ENCODE results near the gene KRT72.

Gene KRT72

DNA sequence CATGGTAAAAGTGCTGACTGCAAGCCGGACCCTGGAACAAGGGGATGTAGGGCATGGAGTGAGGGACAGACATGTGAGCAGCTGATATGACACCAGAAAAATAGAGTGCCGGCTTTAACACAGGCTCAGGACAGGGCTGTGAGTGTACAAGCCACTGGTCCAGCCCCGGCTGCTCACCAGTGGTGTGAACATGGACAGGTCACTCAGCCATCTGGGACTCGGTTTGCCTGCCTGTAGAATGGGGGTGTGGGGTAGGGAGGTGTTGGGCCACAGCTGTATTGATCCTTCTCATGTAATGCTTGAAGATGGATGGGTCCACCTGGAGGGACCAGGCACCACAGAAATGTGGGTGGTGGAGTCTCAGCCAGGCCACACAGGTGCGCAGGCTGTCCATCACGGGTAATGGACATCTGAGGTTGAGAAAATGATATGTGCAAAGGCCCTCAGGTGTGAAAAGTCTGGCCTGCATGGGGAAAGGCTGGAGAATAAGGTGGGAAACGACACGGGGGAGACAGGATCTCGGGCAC lies 17.0 kb downstream of the KRT72 start:
- TF ChIP-seq, protein P1, sequence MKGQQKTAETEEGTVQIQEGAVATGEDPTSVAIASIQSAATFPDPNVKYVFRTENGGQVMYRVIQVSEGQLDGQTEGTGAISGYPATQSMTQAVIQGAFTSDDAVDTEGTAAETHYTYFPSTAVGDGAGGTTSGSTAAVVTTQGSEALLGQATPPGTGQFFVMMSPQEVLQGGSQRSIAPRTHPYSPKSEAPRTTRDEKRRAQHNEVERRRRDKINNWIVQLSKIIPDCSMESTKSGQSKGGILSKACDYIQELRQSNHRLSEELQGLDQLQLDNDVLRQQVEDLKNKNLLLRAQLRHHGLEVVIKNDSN (IDR thresholded peaks at IDR 0.05), result no peak
- TF ChIP-seq, protein P2, sequence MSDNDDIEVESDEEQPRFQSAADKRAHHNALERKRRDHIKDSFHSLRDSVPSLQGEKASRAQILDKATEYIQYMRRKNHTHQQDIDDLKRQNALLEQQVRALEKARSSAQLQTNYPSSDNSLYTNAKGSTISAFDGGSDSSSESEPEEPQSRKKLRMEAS (IDR thresholded peaks at IDR 0.05), result no peak
- TF ChIP-seq EP300 (IDR thresholded peaks at IDR 0.05; ENCODE audit: borderline replicate concordance) (no peak), TCF12 (IDR thresholded peaks at IDR 0.05; ENCODE audit: low read depth) (no peak), TEAD4 (IDR thresholded peaks at IDR 0.05) (no peak), TAF1 (IDR thresholded peaks at IDR 0.05; ENCODE audit: low read depth) (no peak), FOXM1 (IDR thresholded peaks at IDR 0.05; ENCODE audit: borderline replicate concordance, low read depth) (no peak), NFIC (IDR thresholded peaks at IDR 0.05) (no peak), CREB1 (IDR thresholded peaks at IDR 0.05; ENCODE audit: low read depth) (no peak), CEBPB (IDR thresholded peaks at IDR 0.05) (no peak)
- TF ChIP-seq, protein P3, sequence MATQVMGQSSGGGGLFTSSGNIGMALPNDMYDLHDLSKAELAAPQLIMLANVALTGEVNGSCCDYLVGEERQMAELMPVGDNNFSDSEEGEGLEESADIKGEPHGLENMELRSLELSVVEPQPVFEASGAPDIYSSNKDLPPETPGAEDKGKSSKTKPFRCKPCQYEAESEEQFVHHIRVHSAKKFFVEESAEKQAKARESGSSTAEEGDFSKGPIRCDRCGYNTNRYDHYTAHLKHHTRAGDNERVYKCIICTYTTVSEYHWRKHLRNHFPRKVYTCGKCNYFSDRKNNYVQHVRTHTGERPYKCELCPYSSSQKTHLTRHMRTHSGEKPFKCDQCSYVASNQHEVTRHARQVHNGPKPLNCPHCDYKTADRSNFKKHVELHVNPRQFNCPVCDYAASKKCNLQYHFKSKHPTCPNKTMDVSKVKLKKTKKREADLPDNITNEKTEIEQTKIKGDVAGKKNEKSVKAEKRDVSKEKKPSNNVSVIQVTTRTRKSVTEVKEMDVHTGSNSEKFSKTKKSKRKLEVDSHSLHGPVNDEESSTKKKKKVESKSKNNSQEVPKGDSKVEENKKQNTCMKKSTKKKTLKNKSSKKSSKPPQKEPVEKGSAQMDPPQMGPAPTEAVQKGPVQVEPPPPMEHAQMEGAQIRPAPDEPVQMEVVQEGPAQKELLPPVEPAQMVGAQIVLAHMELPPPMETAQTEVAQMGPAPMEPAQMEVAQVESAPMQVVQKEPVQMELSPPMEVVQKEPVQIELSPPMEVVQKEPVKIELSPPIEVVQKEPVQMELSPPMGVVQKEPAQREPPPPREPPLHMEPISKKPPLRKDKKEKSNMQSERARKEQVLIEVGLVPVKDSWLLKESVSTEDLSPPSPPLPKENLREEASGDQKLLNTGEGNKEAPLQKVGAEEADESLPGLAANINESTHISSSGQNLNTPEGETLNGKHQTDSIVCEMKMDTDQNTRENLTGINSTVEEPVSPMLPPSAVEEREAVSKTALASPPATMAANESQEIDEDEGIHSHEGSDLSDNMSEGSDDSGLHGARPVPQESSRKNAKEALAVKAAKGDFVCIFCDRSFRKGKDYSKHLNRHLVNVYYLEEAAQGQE (IDR thresholded peaks at IDR 0.05; ENCODE audit: low read depth), result no peak

DNA sequence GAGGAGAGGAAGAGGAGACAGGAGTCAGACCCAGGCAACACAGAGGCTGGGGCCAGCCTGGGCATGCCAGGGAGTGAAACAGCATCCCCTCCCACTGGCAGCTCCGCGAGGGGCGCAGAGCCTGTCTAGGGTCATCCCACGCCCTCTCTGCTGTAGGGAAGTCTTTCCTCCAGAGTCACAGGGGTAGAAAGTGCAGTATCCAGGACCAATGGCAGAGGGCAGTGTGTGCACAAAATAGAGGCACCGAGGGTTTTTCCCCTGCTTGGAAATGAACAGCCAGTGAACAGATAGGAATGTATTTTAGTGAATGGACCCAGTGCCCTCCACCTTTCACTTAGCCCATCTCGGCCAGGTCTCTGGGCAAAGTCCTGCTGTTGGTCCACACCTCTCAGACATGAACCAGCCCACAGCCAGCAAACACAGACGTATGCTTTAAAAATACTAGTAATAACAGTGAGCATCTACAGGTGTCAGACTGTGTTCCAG lies 18.2 kb downstream of the KRT72 start:
- TF ChIP-seq RAD21 (IDR thresholded peaks at IDR 0.05; ENCODE audit: low read depth) (peak; percentile 98), ZBTB7A (IDR thresholded peaks at IDR 0.05; ENCODE audit: low read depth) (no peak; the same call in 1 of the 2 replicates)

DNA sequence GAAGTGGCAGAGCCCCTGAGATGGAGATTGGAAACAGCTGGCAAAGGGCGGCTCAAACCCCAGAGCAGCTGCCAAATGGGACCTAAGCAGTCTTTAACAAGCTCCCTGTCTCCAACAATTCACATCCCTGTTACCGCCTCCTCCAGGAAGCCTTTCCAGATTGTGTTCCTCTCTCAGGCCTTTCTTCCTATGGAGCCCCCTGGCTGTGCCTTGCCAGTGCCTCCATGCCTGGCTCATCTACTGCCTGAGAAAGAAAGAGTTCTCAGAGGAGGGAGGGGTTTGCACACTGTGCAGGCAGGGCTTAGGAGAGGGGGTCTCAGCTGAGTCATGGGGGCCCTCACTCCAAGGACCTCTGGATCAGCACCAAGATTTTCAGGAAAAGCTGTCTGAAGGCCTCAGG lies 18.8 kb downstream of the KRT72 start:
- TF ChIP-seq EGR1 (IDR thresholded peaks at IDR 0.05), result no peak
- no peak for TF ChIP-seq RAD21 (IDR thresholded peaks at IDR 0.05; ENCODE audit: low read depth)
- TF ChIP-seq ZBTB7A (IDR thresholded peaks at IDR 0.05; ENCODE audit: low read depth), result no peak
- no peak for TF ChIP-seq CEBPB (IDR thresholded peaks at IDR 0.05)
- no peak for TF ChIP-seq FOXM1 (IDR thresholded peaks at IDR 0.05; ENCODE audit: borderline replicate concordance, low read depth)
- no peak for TF ChIP-seq NFIC (IDR thresholded peaks at IDR 0.05)
- no peak for TF ChIP-seq EP300 (IDR thresholded peaks at IDR 0.05; ENCODE audit: borderline replicate concordance)
- no peak for TF ChIP-seq TEAD4 (IDR thresholded peaks at IDR 0.05)
- TF ChIP-seq CREB1 (IDR thresholded peaks at IDR 0.05; ENCODE audit: low read depth), result no peak
- no peak for TF ChIP-seq YY1 (IDR thresholded peaks at IDR 0.05; ENCODE audit: low read depth)
- no peak for TF ChIP-seq TAF1 (IDR thresholded peaks at IDR 0.05; ENCODE audit: low read depth)
- TF ChIP-seq, protein P1 (IDR thresholded peaks at IDR 0.05), result no peak
- no peak for TF ChIP-seq TCF12 (IDR thresholded peaks at IDR 0.05; ENCODE audit: low read depth)
- TF ChIP-seq, protein P2 (IDR thresholded peaks at IDR 0.05), result no peak
- TF ChIP-seq, protein P3 (IDR thresholded peaks at IDR 0.05; ENCODE audit: low read depth), result no peak

DNA sequence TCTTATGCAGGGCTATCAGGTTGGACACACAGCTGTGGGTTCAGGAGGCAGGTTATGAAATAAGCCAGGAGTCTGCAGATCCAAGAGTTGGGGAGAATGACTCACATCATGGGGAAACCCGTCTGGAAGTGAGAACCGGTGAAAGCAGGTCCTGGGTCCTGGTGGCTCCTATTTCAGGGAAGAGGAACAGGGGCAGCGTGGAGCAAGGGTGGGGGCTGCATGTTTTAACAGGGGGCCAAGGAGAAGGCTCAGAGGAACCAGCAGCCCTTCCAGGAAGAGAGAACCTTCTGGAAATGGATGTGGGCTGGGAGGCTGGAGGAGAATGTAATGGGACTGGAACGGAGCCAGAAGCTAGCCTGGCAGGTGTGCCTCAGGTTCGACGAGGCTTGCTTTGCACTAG lies 19.8 kb downstream of the KRT72 start:
- TF ChIP-seq EGR1 (IDR thresholded peaks at IDR 0.05) (no peak), NFIC (IDR thresholded peaks at IDR 0.05) (peak; percentile 84), TEAD4 (IDR thresholded peaks at IDR 0.05) (0 out of 2 replicates have a peak, but pooled peaks have one; percentile 24), RAD21 (IDR thresholded peaks at IDR 0.05; ENCODE audit: low read depth) (no peak), CEBPB (IDR thresholded peaks at IDR 0.05) (peak; percentile 19; the same call in 1 of the 2 replicates)
- TF ChIP-seq, protein P2 (IDR thresholded peaks at IDR 0.05), result peak; percentile 85

DNA sequence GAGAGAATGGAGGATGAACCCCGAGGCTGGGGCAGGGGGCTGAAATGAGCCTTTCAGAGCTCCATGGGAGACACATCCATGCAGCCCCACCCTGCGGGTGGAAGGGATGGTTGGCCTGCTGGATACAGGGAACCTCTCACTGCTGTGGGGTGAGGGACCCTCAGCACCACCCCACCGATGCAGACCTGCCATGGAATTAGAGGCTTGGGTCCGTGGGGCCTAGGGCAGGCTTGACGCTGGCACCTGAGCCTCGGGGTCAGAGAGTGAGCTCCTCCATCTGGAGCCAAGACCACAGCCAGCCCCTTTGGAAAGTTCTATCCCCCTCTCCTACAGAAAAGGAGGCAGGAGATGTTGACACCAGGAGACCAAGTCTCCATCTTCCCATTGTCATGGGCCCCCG lies 20.2 kb downstream of the KRT72 start:
- TF ChIP-seq NFIC (IDR thresholded peaks at IDR 0.05) (no peak), TCF12 (IDR thresholded peaks at IDR 0.05; ENCODE audit: low read depth) (no peak), TAF1 (IDR thresholded peaks at IDR 0.05; ENCODE audit: low read depth) (no peak), RAD21 (IDR thresholded peaks at IDR 0.05; ENCODE audit: low read depth) (no peak), CREB1 (IDR thresholded peaks at IDR 0.05; ENCODE audit: low read depth) (no peak), EP300 (IDR thresholded peaks at IDR 0.05; ENCODE audit: borderline replicate concordance) (no peak), YY1 (IDR thresholded peaks at IDR 0.05; ENCODE audit: low read depth) (no peak), TEAD4 (IDR thresholded peaks at IDR 0.05) (no peak), FOXM1 (IDR thresholded peaks at IDR 0.05; ENCODE audit: borderline replicate concordance, low read depth) (no peak), EGR1 (IDR thresholded peaks at IDR 0.05) (no peak), CEBPB (IDR thresholded peaks at IDR 0.05) (no peak), ZBTB7A (IDR thresholded peaks at IDR 0.05; ENCODE audit: low read depth) (no peak)
- TF ChIP-seq, protein P3 (IDR thresholded peaks at IDR 0.05; ENCODE audit: low read depth), result no peak
- TF ChIP-seq, protein P1 (IDR thresholded peaks at IDR 0.05), result no peak
- TF ChIP-seq, protein P2 (IDR thresholded peaks at IDR 0.05), result no peak
